Posterior vena cava (tissue), 2 donors: ENCODE results near the gene MAP2. TPM values are rescaled to one million over a fixed set of nuclear protein-coding genes. Genes with fewer than 3 reads are reported as not detected.
"Not testable (repeated sequence)": the region's sequence is repeated elsewhere in the genome, so short reads cannot be mapped to it uniquely, and the experiment has no call there.

Experiments used
- DNase-seq: peaks from one replicate; pipeline ENCODE4 v3.0.0-alpha.2; 2020; ENCODE audit warnings: low spot score
- intact Hi-C, 2 donors: fragments of 100-400 bp; cut with DNase I; formaldehyde crosslinking; loops; one replicate each; pipeline versions ENCODE4 v1.14.1 to v1.14.2; 2022 to 2023
- total RNA-seq, 2 donors: library from RNA; stranded (reverse); fragmentation: NEBNext Ultra II Directional; extraction: Animal tissue kit (Norgen Biotek cat#: 25700); gene quantifications; one replicate each; pipeline ENCODE4 v1.2.1, GENCODE V29; 2021
- donor health status: DM: yes; HTN: yes; CAD: no.
- donor health status: DM: yes; HTN: yes; CAD: no.

MAP2 gene
- total RNA-seq, 2 donors from 2014 or later = 10.5 to 24.7 TPM

GRCh38 chr2:209574515-209574914 lies 150.7 kb downstream of the MAP2 start:
- DNase-seq = no peak
- intact Hi-C loops = loop anchor here in 1 of 2 donors (10.0 kb wide), 1 partner anchor 150 kb away; the partner anchor contains the start of gene MAP2

GRCh38 chr2:209577376-209578357 lies 153.8 kb downstream of the MAP2 start:
- no peak for DNase-seq
- intact Hi-C loops = loop anchor here in 1 of 2 donors (10.0 kb wide), 1 partner anchor 153 kb away; the partner anchor contains the start of gene MAP2

- intact Hi-C loops = loop anchor here in 1 of 2 donors (10.0 kb wide), 1 partner anchor 154 kb away; the partner anchor contains the start of gene MAP2
- no peak for DNase-seq
Observed at GRCh38 chr2:209578394-209579001, 154.7 kb downstream of the MAP2 start.

GRCh38 chr2:209579230-209579749 lies 155.4 kb downstream of the MAP2 start:
- no peak for DNase-seq

GRCh38 chr2:209581040-209581439 lies 157.2 kb downstream of the MAP2 start:
- intact Hi-C loops = no loop called here
- no peak for DNase-seq

More at GRCh38 chr2:209579230-209579749, 155.4 kb downstream of the MAP2 start:
- intact Hi-C loops = loop anchor here in 1 of 2 donors (10.0 kb wide), 1 partner anchor 154 kb away; the partner anchor contains the start of gene MAP2

- intact Hi-C loops = no loop called here
- no peak for DNase-seq
Observed at GRCh38 chr2:209582281-209582680, 158.4 kb downstream of the MAP2 start.

GRCh38 chr2:209584472-209584871 lies 160.6 kb downstream of the MAP2 start:
- DNase-seq = no peak
- intact Hi-C loops = no loop called here

- intact Hi-C loops = no loop called here
Observed at GRCh38 chr2:209584915-209585314, 161.1 kb downstream of the MAP2 start.

GRCh38 chr2:209591021-209591420 lies 167.2 kb downstream of the MAP2 start:
- intact Hi-C loops = no loop called here
- no peak for DNase-seq

More at GRCh38 chr2:209584915-209585314, 161.1 kb downstream of the MAP2 start:
- DNase-seq = no peak

- DNase-seq = no peak
- intact Hi-C loops = no loop called here
Observed at GRCh38 chr2:209592106-209592505, 168.3 kb downstream of the MAP2 start.

GRCh38 chr2:209593930-209594329 lies 170.1 kb downstream of the MAP2 start:
- intact Hi-C loops = no loop called here
- DNase-seq = no peak

- intact Hi-C loops = no loop called here
- DNase-seq = no peak
Observed at GRCh38 chr2:209596262-209596661, 172.4 kb downstream of the MAP2 start.

GRCh38 chr2:209598227-209598626 lies 174.4 kb downstream of the MAP2 start:
- intact Hi-C loops, DNase-seq: not testable (repeated sequence)

- intact Hi-C loops = no loop called here
- no peak for DNase-seq
Observed at GRCh38 chr2:209600341-209601171, 176.7 kb downstream of the MAP2 start.

- no peak for DNase-seq
- intact Hi-C loops = no loop called here
Observed at GRCh38 chr2:209601497-209601896, 177.7 kb downstream of the MAP2 start.

GRCh38 chr2:209602259-209602658 lies 178.4 kb downstream of the MAP2 start:
- DNase-seq = no peak
- intact Hi-C loops = no loop called here

GRCh38 chr2:209609531-209609930 lies 185.7 kb downstream of the MAP2 start:
- intact Hi-C loops = no loop called here
- DNase-seq = no peak

- DNase-seq = no peak
- intact Hi-C loops = no loop called here
Observed at GRCh38 chr2:209610631-209611030, 186.8 kb downstream of the MAP2 start.
